Measurements from ENCODE around the gene ZC3H10.
"Not testable (repeated sequence)": the region's sequence is repeated elsewhere in the genome, so short reads cannot be mapped to it uniquely, and the experiment has no call there.

ZC3H10 gene

GRCh38 chr12:56155256-56155845, 37.3 kb downstream of the ZC3H10 start:
- no peaks in the 10 kb centered on the region for H3K9me3 ChIP-seq (ENCODE audit: insufficient read depth, low read length)
- H3F3A ChIP-seq (ENCODE audit: insufficient read depth): peaks cover 30% of the 10 kb centered on the region
- no peaks in the 10 kb centered on the region for H3K36me3 ChIP-seq (ENCODE audit: low read length)
- peaks cover 28% of the 10 kb centered on the region for H3K79me2 ChIP-seq (ENCODE audit: insufficient read depth, low read length)
- H3K4me2 ChIP-seq (ENCODE audit: low read depth, low read length, poor library complexity, severe bottlenecking): no peak overlapping the region
- H3K27me3 ChIP-seq (ENCODE audit: low read length): no peaks in the 10 kb centered on the region
- no peak overlapping the region for H3K27ac ChIP-seq (ENCODE audit: low read depth, low read length)
- no peak overlapping the region for H2AFZ ChIP-seq (ENCODE audit: low read depth, low read length, severe bottlenecking)
- no peaks in the 10 kb centered on the region for H3K9me2 ChIP-seq (replicated peaks; ENCODE audit: insufficient read depth, low read length)
- no peak overlapping the region for H3K9ac ChIP-seq (ENCODE audit: low read length)
- H3K4me3 ChIP-seq (ENCODE audit: insufficient read depth, low read length, poor library complexity, severe bottlenecking): no peak overlapping the region
- H4K20me1 ChIP-seq (ENCODE audit: low read depth, low read length): no peaks in the 10 kb centered on the region
- TF ChIP-seq EZH2phosphoT487 (conservative IDR thresholded peaks at IDR 0.05; ENCODE audit: low read length) (no peak), CTCF (IDR thresholded peaks at IDR 0.05; ENCODE audit: insufficient read depth, low read length, poor library complexity, severe bottlenecking) (no peak)

- peak overlapping the region; percentile 75 for H3K4me3 ChIP-seq (ENCODE audit: insufficient read depth, low read length, poor library complexity, severe bottlenecking)
- not testable (repeated sequence) for H3K27me3 ChIP-seq (ENCODE audit: low read length); H4K20me1 ChIP-seq (ENCODE audit: low read depth, low read length); H3K9me3 ChIP-seq (ENCODE audit: insufficient read depth, low read length); H3K36me3 ChIP-seq (ENCODE audit: low read length); H3K9me2 ChIP-seq (replicated peaks; ENCODE audit: insufficient read depth, low read length)
- peak overlapping the region; percentile 82; the same call in 1 of the 2 replicates for H3K27ac ChIP-seq (ENCODE audit: low read depth, low read length)
- peak overlapping the region; percentile 78 for H3K4me2 ChIP-seq (ENCODE audit: low read depth, low read length, poor library complexity, severe bottlenecking)
- peak overlapping the region; percentile 89 for H3K9ac ChIP-seq (ENCODE audit: low read length)
- peaks cover 28% of the 10 kb centered on the region for H3K79me2 ChIP-seq (ENCODE audit: insufficient read depth, low read length)
- H3F3A ChIP-seq (ENCODE audit: insufficient read depth): peaks cover 29% of the 10 kb centered on the region
- peak overlapping the region; percentile 61 for H2AFZ ChIP-seq (ENCODE audit: low read depth, low read length, severe bottlenecking)
Measured at GRCh38 chr12:56156464-56157200, 38.6 kb downstream of the ZC3H10 start.

- Histone ChIP-seq H3K36me3 (ENCODE audit: low read length) (no peaks in the 10 kb centered on the region), H3K27ac (ENCODE audit: low read depth, low read length) (peak overlapping the region; percentile 82), H3K9ac (ENCODE audit: low read length) (peak overlapping the region; percentile 89), H3K9me2 (replicated peaks; ENCODE audit: insufficient read depth, low read length) (no peaks in the 10 kb centered on the region), H3K4me3 (ENCODE audit: insufficient read depth, low read length, poor library complexity, severe bottlenecking) (peak overlapping the region; percentile 75), H3F3A (ENCODE audit: insufficient read depth) (peaks cover 28% of the 10 kb centered on the region), H3K79me2 (ENCODE audit: insufficient read depth, low read length) (peaks cover 28% of the 10 kb centered on the region), H3K4me2 (ENCODE audit: low read depth, low read length, poor library complexity, severe bottlenecking) (peak overlapping the region; percentile 78), H3K9me3 (ENCODE audit: insufficient read depth, low read length) (no peaks in the 10 kb centered on the region), H3K27me3 (ENCODE audit: low read length) (no peaks in the 10 kb centered on the region), H4K20me1 (ENCODE audit: low read depth, low read length) (no peaks in the 10 kb centered on the region), H2AFZ (ENCODE audit: low read depth, low read length, severe bottlenecking) (peak overlapping the region; percentile 61)
- TF ChIP-seq EZH2phosphoT487 (conservative IDR thresholded peaks at IDR 0.05; ENCODE audit: low read length) (no peak), CTCF (IDR thresholded peaks at IDR 0.05; ENCODE audit: insufficient read depth, low read length, poor library complexity, severe bottlenecking) (peak; percentile 42)
Measured at GRCh38 chr12:56157201-56158028, 39.3 kb downstream of the ZC3H10 start.
